Common myeloid progenitor, CD34-positive (primary cell): ENCODE data around the gene TENM3.
A peak's percentile ranks its signal among the peaks of the same experiment; 100 is the strongest.

Source experiments
- CTCF ChIA-PET: fragments of 350-600 bp; sonication (Branson Sonifier 250); formaldehyde crosslinking; loops from one replicate; lab custom pipeline; 2021; ENCODE audit warnings: antibody characterized with exemption; lab: Charles Lee
- POLR2A ChIA-PET: fragments of 350-600 bp; sonication (Branson Sonifier 250); formaldehyde crosslinking; loops from one replicate; lab custom pipeline; 2021; ENCODE audit warnings: antibody characterized with exemption; lab: Charles Lee
- DNase-seq, 3 donors: peaks; one replicate each; pipeline versions ENCODE4 v3.0.0 to v3.0.0-alpha.2; 2013
- H3K27ac ChIP-seq, 2 experiments: 1 replicate in 1 of 2; 2 replicates in 1 of 2; pipeline ENCODE4 v1.7.0; 2013; ENCODE audit warnings: inconsistent platforms in 2 of 2, low read length in 2 of 2, mild to moderate bottlenecking in 2 of 2, low read depth in 1 of 2, moderate library complexity in 1 of 2; ENCODE audit not compliant: severe bottlenecking in 2 of 2, insufficient read depth in 1 of 2, poor library complexity in 1 of 2
- H3K27me3 ChIP-seq, 5 experiments: replicated peaks in 2 of 5; 1 replicate in 3 of 5; 2 replicates in 2 of 5; pipeline versions ENCODE4 v1.6.1 to v1.7.0; 2013; ENCODE audit warnings: low read length in 4 of 5, mild to moderate bottlenecking in 2 of 5, moderate library complexity in 2 of 5, inconsistent platforms in 1 of 5; ENCODE audit not compliant: insufficient read depth in 5 of 5, control insufficient read depth in 4 of 5
- H3K36me3 ChIP-seq, 4 experiments: 1 replicate in 2 of 4; 2 replicates in 2 of 4; pipeline versions ENCODE4 v1.6.1 to v1.7.0; 2013; ENCODE audit warnings: low read length in 3 of 4, control low read depth in 1 of 4, mild to moderate bottlenecking in 1 of 4; ENCODE audit not compliant: control insufficient read depth in 4 of 4, insufficient read depth in 4 of 4
- H3K4me1 ChIP-seq, 4 experiments: 1 replicate in 3 of 4; 2 replicates in 1 of 4; pipeline versions ENCODE4 v1.6.1 to v1.7.1; 2013; ENCODE audit warnings: low read length in 3 of 4, mild to moderate bottlenecking in 3 of 4, control low read depth in 1 of 4, inconsistent platforms in 1 of 4, moderate library complexity in 1 of 4; ENCODE audit not compliant: control insufficient read depth in 4 of 4, insufficient read depth in 4 of 4; ENCODE audit errors: control extremely low read depth in 1 of 4
- H3K4me3 ChIP-seq, 7 experiments: 1 replicate in 4 of 7; 2 replicates in 3 of 7; pipeline versions ENCODE4 v1.5.1 to v1.7.0; 2013; ENCODE audit warnings: mild to moderate bottlenecking in 7 of 7, low read length in 6 of 7, moderate library complexity in 6 of 7, inconsistent platforms in 2 of 7, low read depth in 2 of 7, control low read depth in 1 of 7; ENCODE audit not compliant: insufficient read depth in 4 of 7, control insufficient read depth in 1 of 7; ENCODE audit errors: extremely low read depth in 1 of 7
- H3K9me3 ChIP-seq, 5 experiments: 1 replicate in 4 of 5; 2 replicates in 1 of 5; pipeline versions ENCODE4 v1.6.1 to v1.7.1; 2013; ENCODE audit warnings: low read length in 4 of 5, mild to moderate bottlenecking in 2 of 5, inconsistent platforms in 1 of 5, low read depth in 1 of 5, moderate library complexity in 1 of 5; ENCODE audit not compliant: control insufficient read depth in 4 of 5, insufficient read depth in 2 of 5; ENCODE audit errors: control extremely low read depth in 1 of 5
- WGBS: methylation state at CpG from one replicate; pipeline ENCODE4 v1.1.5; 2013; ENCODE audit not compliant: insufficient coverage; 5-methylcytosine and 5-hydroxymethylcytosine counted together

Gene TENM3

DNA sequence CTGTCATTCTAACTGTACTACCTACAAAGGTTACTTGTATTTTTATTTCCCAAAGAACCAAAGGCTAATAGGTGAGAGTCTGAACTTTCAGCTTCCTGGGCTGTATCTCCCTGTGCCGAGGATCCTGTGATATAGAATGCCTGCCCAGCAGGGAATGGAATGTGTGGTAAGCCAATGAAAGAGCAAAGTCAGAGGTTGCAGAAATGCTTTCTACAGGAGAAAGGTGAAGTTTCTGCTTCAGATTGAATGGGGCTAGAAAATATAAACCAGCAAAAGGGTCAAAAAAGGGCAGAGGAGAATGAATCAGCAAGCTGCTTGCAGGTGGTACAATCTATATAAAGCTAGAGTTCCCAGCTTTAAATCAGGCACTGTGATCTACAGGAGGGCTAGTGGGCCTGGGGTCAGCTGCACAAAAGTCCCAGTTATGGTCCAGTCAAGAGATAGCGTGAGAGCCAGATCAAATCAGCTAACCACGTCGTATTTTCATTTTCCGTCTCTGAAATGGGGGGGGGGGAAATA is 527.9 kb downstream of the TENM3 start:
- Histone ChIP-seq H3K4me1 (no peaks in the 10 kb centered on the region), H3K27me3 (peaks cover 0 to 3% (median 0%) of the 10 kb centered on the region in 5 experiments), H3K4me3 (no peak overlapping the region), H3K9me3 (no peaks in the 10 kb centered on the region), H3K27ac (no peak overlapping the region), H3K36me3 (no peaks in the 10 kb centered on the region)
- ChIA-PET CTCF (interaction anchor here (0.8 kb wide), 1 partner anchor 16 kb away, joined by 6 read pairs; no protein-coding TSS in a partner anchor), POLR2A (no interaction called here)
- 67% methylated on average over 3 of the region's 5 CpGs for WGBS
- DNase-seq = no peak

DNA sequence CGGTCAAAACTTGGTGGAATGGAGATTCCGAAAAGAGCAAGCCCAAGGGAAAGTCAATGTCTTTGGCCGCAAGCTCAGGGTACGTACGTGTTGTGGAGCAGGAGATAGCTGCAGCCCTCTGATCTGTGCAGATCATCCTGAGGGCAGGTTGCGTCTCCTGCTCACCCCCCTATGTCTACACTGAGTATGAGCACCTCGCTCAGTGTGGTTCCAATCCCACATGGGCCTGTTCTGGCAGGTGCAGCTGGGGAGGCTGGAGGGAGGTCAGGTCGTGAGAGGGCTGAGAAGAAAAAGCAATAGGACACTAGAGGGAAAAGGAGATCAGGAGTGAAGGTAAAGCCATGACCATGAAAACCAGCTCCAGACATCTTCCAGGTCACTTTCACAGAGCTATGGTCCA is 531.9 kb downstream of the TENM3 start:
- no peak for DNase-seq
- Histone ChIP-seq H3K9me3 (no peaks in the 10 kb centered on the region), H3K27ac (no peak overlapping the region), H3K27me3 (peaks cover 0 to 3% (median 0%) of the 10 kb centered on the region in 5 experiments), H3K4me1 (peaks cover 0 to 9% (median 8%) of the 10 kb centered on the region in 4 experiments), H3K4me3 (no peak overlapping the region), H3K36me3 (no peaks in the 10 kb centered on the region)
- ChIA-PET CTCF (interaction anchor here (1.3 kb wide), 1 partner anchor 10 kb away, joined by 3 read pairs; no protein-coding TSS in a partner anchor), POLR2A (no interaction called here)
- 97% methylated on average over 6 of the region's 8 CpGs for WGBS

DNA sequence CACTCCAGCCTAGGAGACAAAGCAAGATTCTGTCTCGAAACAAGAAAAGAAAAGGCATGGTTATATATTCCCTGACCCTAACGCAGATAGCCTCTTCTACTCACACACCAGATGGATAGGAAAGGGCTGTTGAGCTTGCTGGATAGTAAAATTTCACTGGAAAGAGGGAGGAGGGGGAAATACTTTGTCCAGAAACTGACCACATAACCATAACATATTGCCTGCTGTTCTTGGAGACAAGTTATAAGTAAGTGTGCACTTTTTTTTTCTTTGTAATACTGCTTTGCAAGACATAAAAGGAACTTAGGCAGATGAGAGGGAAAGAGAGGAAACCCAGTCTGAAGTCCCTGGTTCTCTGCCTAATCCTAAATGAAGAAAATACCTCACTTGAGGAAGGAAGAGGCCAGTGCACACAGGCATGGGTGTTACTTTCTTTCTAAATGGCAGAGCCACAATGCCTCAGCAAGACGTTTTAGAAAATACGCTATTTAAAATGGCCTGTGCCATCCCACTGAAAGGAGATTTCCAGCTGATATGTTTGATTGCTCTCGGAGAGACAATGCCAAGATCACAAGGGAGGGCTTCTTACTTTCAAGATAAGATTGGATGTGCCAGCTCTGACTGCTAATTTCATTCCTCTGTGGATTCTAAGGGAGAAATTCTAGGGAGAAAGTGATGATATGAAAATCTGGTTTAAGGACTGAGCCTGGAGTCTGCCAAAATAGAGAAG is 533.3 kb downstream of the TENM3 start:
- no peaks in the 10 kb centered on the region for H3K36me3 ChIP-seq
- no peak overlapping the region for H3K4me3 ChIP-seq
- H3K4me1 ChIP-seq = peaks cover 0 to 9% (median 8%) of the 10 kb centered on the region in 4 experiments
- H3K27ac ChIP-seq = no peak overlapping the region
- no peaks in the 10 kb centered on the region for H3K9me3 ChIP-seq
- CTCF ChIA-PET = no interaction called here
- peaks cover 0 to 3% (median 0%) of the 10 kb centered on the region in 5 experiments for H3K27me3 ChIP-seq
- DNase-seq = peak in 2 of 3 donors; percentile 5 to 15
- POLR2A ChIA-PET = interaction anchor here (0.6 kb wide), 2 partner anchors 339 to 1550 kb away, joined by 4 to 7 read pairs; no protein-coding TSS in a partner anchor
- WGBS = 15% methylated on average over 3 of the region's 5 CpGs

DNA sequence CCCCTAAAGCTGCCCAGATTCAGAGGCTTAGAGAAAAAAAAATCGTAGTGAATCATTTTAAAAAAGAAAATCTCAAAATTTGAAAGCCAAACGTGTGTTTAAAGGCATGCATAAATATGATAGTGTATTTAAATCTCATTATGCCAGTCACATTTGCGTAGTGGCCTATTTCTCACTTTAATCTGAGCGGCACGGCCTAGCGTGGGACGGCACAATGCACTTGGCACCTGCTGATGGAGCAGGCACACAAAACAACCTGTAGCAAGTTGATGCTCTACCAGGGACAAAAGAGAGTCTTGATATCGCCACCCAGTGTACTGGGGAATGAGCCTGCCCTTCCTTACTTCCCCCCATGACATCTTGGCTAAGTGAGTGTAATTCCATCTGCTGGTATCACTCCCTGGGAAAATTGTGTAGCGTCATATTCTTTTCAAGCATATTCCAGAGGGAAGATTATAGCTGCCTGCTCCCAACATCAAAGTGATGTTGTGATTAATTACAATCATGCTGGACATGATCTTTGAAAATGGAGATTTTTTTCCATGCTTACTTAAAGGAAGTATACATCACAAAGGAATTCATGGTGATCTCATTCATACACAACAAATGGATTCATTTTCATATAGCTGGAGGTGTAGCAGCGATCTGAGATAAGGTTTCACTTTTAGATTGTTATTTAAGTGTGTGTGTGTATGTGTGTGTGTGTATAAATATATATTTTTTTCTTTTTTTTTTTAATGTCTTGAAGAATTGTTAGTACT is 535.2 kb downstream of the TENM3 start:
- DNase-seq = no peak
- no peaks in the 10 kb centered on the region for H3K27me3 ChIP-seq
- H3K9me3 ChIP-seq = no peaks in the 10 kb centered on the region
- no peak overlapping the region for H3K4me3 ChIP-seq
- peaks cover 0 to 9% (median 8%) of the 10 kb centered on the region in 4 experiments for H3K4me1 ChIP-seq
- no peaks in the 10 kb centered on the region for H3K36me3 ChIP-seq
- WGBS = 98% methylated on average over 6 of the region's 10 CpGs
- ChIA-PET CTCF (no interaction called here), POLR2A (no interaction called here)
- H3K27ac ChIP-seq = no peak overlapping the region

DNA sequence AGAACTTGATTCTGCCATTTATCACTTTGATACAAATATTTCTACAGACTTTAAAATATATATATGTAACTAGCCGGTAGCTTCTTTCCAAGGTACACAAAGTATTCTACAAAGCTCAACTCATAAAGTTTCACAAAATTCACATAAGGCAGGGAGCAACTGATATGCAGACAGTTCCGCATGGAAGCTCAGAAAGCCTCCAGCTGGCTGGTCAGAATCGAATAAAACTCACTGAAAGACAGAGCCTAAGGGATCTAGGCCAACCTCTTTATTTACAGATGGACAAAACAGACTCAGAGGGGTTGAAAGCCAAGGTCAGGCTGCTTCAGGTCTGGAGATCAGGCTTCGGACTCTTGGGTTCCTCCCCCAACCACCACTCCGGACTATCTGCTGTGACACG is 543.8 kb downstream of the TENM3 start:
- WGBS = 100% methylated on average over 5 of the region's 6 CpGs
- CTCF ChIA-PET = interaction anchor here (0.8 kb wide), 1 partner anchor 16 kb away, joined by 6 read pairs; no protein-coding TSS in a partner anchor
- Histone ChIP-seq H3K9me3 (peaks cover 0 to 2% (median 0%) of the 10 kb centered on the region in 5 experiments), H3K27ac (no peak overlapping the region), H3K4me3 (no peak overlapping the region), H3K27me3 (no peaks in the 10 kb centered on the region), H3K4me1 (no peaks in the 10 kb centered on the region), H3K36me3 (no peaks in the 10 kb centered on the region)
- no peak for DNase-seq
- POLR2A ChIA-PET = no interaction called here

DNA sequence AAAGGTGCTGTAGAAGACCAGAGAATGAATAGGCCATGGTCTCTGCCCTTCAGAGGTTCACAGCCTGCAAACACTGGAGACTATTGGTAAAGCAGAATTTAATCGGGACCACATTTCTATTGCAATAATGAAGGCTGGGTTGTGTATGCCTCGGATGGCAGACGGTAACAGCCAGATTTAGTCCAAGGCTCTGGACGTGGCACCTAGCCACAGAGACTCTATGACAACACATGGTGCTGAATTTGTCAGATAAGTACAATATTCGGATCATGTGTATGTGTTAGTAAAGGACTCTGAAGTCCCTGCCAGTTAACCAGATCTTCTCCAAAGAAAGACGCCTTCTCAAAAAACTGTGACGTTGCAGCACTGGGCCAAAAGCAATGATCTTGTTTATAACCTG is 545.0 kb downstream of the TENM3 start:
- H3K27ac ChIP-seq = no peak overlapping the region
- WGBS = 83% methylated on average over 4 of the region's 7 CpGs
- H3K4me1 ChIP-seq = no peaks in the 10 kb centered on the region
- H3K36me3 ChIP-seq = no peaks in the 10 kb centered on the region
- POLR2A ChIA-PET = no interaction called here
- H3K4me3 ChIP-seq = no peak overlapping the region
- H3K9me3 ChIP-seq = peaks cover 0 to 2% (median 0%) of the 10 kb centered on the region in 5 experiments
- DNase-seq = no peak
- CTCF ChIA-PET = no interaction called here
- no peaks in the 10 kb centered on the region for H3K27me3 ChIP-seq
